ENCODE measurements around the gene LSMEM2.
A peak's percentile ranks its signal among the peaks of the same experiment; 100 is the strongest.
"Not testable (repeated sequence)": the region's sequence is repeated elsewhere in the genome, so short reads cannot be mapped to it uniquely, and the experiment has no call there.

Gene LSMEM2

GRCh38 chr3:50298836-50299637, 20.1 kb downstream of the LSMEM2 start, which contains the start of the genes HYAL3 and NAA80:
TSS of gene HYAL3 (minus strand) at chr3:50299405. CDS start at chr3:50295602, 3,803 bp downstream.
TSS of gene NAA80 (minus strand) at chr3:50299405. CDS start at chr3:50297463, 1,942 bp downstream.
- DNase-seq (ENCODE audit: low spot score): peak; percentile 99

- no peak for DNase-seq (ENCODE audit: low spot score)
Measured at GRCh38 chr3:50299638-50299928, 20.7 kb downstream of the LSMEM2 start.

GRCh38 chr3:50299929-50300680, 21.2 kb downstream of the LSMEM2 start:
- no peak for DNase-seq (ENCODE audit: low spot score)

DNA sequence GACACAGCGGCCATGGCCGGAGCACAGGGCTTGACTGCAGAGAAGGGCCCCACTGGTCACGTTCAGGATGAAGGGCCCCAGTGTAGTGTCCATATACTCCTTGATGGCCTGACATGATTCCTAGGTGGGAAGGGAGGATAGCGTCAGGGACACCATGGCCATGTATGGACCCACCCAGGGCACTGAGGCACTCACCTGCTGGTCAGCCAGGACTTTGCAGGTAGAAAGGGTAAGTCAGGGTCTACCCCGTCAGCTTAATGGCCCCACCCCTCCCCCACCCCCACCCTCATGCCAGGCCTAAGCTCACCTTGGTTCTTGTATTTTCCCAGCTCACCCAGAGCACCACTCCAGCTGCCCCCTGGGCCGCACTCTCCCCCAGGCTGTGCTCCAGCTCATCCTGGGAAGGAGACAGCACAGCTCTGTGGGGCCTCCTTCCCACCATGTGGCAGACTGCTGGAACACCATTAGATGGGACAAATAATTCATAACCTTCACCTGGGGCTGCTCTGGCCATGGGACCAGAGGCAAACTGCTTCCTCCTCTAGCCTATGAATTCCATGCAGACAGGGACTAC, 21.9 kb downstream of the LSMEM2 start:
- no peak for DNase-seq (ENCODE audit: low spot score)

DNA sequence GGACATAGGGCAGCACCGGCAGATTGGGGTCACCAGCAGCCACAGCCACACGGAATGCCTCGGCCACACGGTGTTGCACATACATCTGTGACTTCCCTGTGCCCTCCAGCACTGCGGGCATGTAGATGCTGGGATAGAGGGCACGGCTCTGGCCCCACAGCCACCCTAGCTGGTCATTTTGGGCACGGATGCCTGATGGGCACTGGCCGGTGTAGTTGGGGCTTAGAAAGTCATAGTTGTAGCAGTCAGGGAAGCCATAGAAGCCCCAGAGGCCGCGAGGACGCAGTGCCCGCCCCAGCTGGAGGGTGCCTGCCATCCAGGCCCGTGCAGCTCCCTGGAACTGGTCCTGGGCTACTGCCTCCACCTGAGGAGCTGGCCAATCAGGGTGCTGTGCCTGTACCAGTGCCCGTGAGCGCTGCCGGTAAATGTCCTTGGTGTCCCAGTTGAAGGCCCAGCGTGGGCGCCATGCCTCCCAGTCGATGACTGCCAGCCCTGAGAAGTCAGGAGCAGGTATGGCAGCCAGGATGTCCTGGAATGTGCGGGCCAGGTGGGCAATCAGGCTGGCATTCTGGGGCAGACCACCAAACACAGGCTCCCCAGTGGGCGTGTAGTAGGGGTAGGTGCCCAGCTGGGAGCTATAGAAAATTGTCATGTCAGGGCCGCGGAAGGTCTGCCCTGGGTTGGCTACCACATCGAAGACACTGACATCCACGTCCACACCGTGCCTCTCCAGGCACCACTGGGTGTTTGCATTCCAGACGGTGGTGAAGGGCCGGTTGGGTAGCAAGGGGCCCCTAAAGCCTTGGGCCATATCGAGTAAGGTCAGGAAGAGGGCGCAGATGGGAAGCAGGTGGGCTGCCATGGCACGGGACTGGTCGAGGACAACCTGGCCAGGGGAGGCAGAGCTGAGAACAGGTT, 23.5 kb downstream of the LSMEM2 start:
- DNase-seq (ENCODE audit: low spot score): no peak

DNA sequence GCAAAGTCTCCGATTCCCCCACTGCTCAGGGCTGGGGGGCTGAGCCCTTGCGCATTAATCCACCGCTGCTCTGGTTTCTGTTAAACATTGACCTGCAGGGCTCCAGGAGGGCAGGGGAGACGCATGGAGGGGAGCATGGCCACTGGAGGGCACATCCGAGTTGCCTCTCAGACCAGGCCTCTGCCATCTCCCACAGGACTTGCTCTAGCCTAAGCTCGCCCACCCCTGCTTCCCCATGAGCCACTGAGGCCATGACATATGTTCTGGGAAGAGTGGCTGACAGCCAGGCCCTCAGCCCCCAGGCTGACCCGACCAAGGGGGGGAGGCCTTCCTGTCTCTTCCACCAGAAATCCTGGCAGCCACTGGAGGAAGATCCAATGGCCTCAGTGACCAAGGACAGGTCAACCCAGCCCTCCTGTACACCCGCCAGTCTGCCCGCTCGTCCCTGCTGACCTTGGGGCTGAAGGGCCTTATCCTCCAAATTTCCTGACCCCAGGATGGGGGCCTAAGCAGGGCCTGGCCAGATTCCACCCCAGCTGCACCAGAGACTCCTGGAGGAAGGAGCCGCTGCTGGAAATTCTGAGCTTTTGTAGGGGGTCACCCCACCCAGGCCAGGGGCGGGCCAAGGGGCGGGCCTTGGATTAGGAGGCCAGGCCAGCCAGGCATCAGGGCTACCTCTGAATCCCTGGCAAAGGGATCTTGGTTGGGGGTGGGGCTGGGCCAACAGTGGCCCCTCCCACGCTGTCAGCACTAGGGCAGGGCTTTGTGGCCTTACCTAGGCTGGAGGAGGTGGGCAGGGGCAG, 24.3 kb downstream of the LSMEM2 start, which contains the start of gene HYAL1:
Gene HYAL1, minus strand, starts transcription at position 562 of the 803 bp plus-strand sequence. CDS start 618 bp downstream, outside the sequence.
- DNase-seq (ENCODE audit: low spot score): no peak

DNA sequence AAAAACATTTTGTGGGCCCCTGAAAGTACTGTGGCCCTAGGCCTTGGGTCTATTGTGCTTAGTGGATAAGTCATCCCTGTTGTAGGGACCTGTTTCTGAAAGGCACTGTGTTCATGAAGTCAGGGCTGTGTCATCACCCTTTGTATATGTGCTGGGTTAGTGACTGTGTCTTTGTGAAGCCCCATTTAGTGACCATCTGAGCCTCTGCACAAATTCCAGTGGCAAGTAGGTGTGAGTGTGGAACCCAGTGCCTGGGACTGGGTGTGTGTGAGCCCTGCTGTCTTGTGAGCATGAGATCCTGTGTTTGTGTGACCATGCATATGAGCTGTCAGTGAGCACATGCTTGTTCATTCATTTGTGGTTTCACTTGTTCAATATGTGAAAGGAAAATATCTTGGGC, 25.7 kb downstream of the LSMEM2 start:
- DNase-seq (ENCODE audit: low spot score): no peak

DNA sequence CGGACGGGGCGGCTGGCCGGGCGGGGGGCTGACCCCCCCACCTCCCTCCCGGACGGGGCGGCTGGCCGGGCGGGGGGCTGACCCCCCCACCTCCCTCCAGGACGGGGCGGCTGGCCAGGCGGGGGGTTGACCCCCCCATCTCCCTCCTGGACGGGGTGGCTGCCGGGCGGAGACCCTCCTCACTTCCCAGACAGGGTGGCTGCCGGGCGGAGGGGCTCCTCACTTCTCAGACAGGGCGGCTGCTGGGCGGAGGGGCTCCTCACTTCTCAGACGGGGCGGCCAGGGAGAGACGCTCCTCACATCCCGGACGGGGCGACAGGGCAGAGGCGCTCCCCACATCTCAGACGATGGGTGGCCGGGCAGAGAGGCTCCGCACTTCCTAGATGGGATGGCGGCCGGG, 33.2 kb downstream of the LSMEM2 start:
- DNase-seq (ENCODE audit: low spot score): not testable (repeated sequence)

DNA sequence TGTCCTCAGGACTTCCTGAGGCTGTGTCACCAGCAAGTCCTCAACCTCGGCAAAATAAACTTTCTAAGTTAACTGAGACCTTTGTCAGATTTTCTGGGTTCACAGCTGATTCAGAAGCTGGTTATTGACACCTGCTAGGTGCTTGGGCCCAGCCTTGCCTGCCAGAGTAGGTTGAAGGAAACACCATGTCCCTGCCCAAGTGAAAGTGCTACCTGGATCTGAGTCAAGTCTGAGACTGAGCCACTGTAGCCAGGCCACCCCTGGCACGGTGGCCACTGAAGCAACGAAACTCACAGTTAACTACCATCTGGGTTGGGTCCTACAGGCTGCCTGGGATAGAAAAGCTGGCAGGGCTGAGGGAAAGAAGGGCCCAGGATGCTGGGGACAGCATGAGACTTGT, 35.5 kb downstream of the LSMEM2 start:
- no peak for DNase-seq (ENCODE audit: low spot score)

GRCh38 chr3:50314816-50315215, 35.9 kb downstream of the LSMEM2 start:
- DNase-seq (ENCODE audit: low spot score): no peak

DNA sequence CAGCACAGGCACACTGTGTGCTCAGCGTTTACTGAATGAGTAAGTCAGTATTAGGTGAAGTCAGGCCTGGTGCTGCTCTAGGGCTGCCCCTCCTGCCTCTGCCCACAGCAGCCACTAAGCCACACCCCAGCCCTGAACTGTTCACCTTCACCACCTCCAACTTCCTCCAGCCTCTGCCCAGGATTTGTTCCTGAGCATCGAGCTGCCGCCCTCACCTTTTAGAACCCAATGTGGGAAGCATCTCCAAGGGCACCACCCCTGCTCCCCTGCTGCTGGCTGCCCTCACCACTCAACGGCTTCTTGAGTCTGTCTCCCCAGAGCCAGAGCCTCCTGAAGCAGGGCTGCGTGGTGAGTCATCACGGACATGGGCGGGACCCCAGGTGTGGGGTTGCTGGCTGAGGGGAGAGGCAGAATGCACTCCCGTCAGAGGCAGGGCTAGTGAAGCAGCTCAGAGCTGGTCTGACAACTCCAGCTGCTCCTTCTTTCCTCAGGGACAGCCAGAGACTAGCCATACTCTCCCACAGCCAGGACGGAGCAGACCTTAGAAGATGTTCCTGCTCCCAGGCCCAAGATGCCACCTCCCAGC, 37.9 kb downstream of the LSMEM2 start:
- no peak for DNase-seq (ENCODE audit: low spot score)

- no peak for DNase-seq (ENCODE audit: low spot score)
Measured at GRCh38 chr3:50317300-50317699, 38.4 kb downstream of the LSMEM2 start.

- DNase-seq (ENCODE audit: low spot score): no peak
Measured at GRCh38 chr3:50318163-50318562, 39.3 kb downstream of the LSMEM2 start.

DNA sequence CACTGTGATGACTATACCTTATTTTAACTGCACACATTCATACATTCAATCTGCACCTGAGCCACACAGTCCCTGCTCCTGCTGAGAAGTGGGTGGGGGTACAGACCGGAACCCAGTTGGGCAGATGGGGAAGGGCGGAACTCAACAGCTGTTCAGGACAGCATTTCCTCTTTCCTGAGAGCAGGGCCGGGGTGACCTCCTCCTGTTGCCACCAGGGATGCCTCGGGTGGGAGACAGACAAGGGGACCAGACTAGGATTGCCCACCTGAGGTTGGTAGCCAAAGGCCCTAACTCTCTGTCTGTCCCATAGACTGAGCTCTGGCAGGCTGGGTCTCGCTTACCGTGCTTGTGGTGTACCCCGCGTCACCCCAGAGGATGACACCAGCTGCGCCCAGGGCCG, 39.7 kb downstream of the LSMEM2 start:
- DNase-seq (ENCODE audit: low spot score): no peak

DNA sequence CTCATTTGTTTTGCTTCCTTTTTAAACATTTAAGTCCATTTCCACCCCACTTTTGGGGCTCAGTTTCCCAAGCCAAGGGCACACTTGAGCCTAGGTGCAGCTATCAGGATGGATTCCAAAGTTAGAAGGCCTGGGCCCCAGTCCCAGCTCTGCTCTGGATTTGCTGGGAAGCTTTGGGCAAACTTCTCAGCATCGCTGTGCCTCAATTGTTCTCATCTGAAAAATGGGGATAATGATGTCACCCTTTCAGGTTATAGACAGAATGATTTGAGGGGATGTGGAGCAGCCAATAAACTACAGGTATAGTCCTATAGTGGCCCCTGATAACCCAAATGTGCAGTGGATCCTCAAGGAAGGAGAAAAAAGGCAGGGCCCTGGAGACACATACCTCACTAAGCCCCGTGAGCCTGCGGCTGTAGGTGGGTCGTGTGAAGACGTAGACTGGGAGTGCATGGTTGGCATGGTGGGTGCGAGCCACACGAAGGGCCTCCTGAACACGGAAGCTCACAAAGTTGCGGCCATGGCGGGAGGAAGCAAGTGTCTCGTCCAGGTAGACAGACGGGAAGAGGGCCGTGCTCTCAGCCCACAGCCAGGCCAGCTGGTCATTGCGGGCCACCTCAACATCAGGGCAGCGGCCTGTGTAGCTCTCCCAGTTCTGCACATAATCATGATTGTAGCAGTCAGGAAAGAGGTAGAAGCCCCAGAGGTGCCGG, 40.5 kb downstream of the LSMEM2 start:
- no peak for DNase-seq (ENCODE audit: low spot score)

DNA sequence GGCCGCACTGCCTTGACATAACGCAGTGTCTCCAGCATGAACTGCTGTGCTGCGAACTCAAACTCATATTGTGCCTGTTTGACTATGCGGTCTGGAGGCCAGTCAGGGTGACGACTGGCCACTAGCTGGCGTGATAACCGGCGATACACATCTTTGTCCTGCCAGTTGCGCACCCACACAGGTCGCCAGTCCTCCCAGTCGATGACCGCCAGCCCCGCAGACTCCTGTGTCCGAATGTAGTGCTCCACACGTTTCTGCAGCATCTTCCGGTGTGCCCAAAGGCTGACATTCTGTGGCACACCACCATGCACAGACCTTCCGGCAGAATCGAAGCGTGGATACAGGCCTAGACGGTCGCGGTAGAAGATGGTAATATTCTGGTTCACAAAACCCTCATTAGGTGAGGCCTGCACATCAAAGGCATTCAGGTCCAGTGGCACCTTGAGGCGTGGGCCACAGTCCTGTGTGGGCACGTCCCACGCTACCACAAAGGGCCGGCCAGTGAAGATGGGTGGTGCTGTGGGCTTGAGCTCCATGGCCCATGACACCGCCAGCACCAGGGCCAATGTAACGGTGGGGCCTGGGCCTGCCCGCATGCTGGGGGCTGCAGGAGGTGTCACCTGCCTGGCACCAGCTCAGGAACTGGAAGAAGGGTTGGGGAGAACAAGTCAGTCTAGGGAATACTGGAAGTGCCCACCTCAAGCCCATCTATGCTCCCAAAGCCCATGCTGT, 41.2 kb downstream of the LSMEM2 start:
- no peak for DNase-seq (ENCODE audit: low spot score)

DNA sequence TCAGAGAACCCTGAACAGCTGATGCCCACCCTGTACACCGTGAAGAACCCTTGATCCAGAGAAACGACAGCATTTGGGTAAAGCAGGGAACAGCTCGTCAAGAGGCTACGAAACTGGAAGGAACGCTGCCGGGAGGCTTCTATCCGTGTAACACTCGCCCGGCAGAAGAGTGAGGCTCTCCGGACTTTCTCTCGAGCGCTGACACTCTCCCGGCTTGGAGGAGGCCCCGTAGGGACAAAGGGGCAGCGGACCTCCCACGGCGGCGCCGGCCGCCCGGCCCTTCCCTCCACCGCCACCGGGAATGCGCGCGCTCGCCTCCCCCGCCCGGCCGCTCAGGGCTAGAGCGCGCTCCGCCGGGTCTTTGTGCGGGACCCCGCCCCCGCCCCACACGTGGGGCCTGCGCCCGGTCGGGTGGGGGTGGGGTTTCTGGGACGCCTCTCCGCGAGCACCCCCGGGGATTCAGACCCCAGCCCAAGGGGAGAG, 42.0 kb downstream of the LSMEM2 start:
- DNase-seq (ENCODE audit: low spot score): peak; percentile 70

GRCh38 chr3:50321336-50322114, 42.6 kb downstream of the LSMEM2 start:
- DNase-seq (ENCODE audit: low spot score): peak; percentile 88

GRCh38 chr3:50322115-50322385, 43.2 kb downstream of the LSMEM2 start:
- DNase-seq (ENCODE audit: low spot score): no peak
